H9 (cell line): Measurements from ENCODE around the gene ABLIM1. TPM values are rescaled to one million over a fixed set of nuclear protein-coding genes. Genes with fewer than 3 reads are reported as not detected.

Source experiments
- DNase-seq: peaks from one replicate; pipeline ENCODE4 v3.0.0-alpha.2; 2017
- H2AFZ ChIP-seq: one replicate; pipeline ENCODE4 v1.6.1; 2013; ENCODE audit warnings: mild to moderate bottlenecking, low read length, control low read depth, moderate library complexity
- H2AK5ac ChIP-seq: 2 replicates; pipeline ENCODE4 v1.6.1; 2013; ENCODE audit warnings: low read length, control low read depth, mixed read lengths; ENCODE audit not compliant: insufficient read length
- H2BK120ac ChIP-seq: one replicate; pipeline ENCODE4 v1.6.1; 2013; ENCODE audit warnings: low read depth, mild to moderate bottlenecking, low read length, control low read depth, inconsistent platforms; ENCODE audit not compliant: poor library complexity, severe bottlenecking
- H2BK12ac ChIP-seq: 2 replicates; pipeline ENCODE4 v1.6.1; 2013; ENCODE audit warnings: low read length, control low read depth, mixed read lengths, low read depth; ENCODE audit not compliant: insufficient read length
- H2BK15ac ChIP-seq: 2 replicates; pipeline ENCODE4 v1.6.1; 2013; ENCODE audit warnings: low read depth, low read length, control low read depth
- H2BK20ac ChIP-seq: one replicate; pipeline ENCODE4 v1.6.1; 2013; ENCODE audit warnings: low read depth, mild to moderate bottlenecking, low read length, control low read depth, inconsistent platforms; ENCODE audit not compliant: poor library complexity, severe bottlenecking
- H2BK5ac ChIP-seq: 2 replicates; pipeline ENCODE4 v1.6.1; 2013; ENCODE audit warnings: low read length, control low read depth, mixed read lengths; ENCODE audit not compliant: insufficient read length
- H3K14ac ChIP-seq: 2 replicates; pipeline ENCODE4 v1.6.1; 2013; ENCODE audit warnings: low read length, control low read depth; ENCODE audit not compliant: insufficient read depth
- H3K18ac ChIP-seq: 2 replicates; pipeline ENCODE4 v1.6.1; 2013; ENCODE audit warnings: low read depth, mild to moderate bottlenecking, mixed read lengths, low read length, control low read depth; ENCODE audit not compliant: insufficient read length
- H3K23ac ChIP-seq: 2 replicates; pipeline ENCODE4 v1.6.1; 2013; ENCODE audit warnings: low read length, control low read depth, mixed read lengths, low read depth; ENCODE audit not compliant: insufficient read length
- H3K23me2 ChIP-seq: 2 replicates; pipeline ENCODE4 v1.6.1; 2013; ENCODE audit warnings: low read depth, mild to moderate bottlenecking, mixed read lengths, low read length, control low read depth; ENCODE audit not compliant: insufficient read length, poor library complexity, severe bottlenecking
- H3K27ac ChIP-seq: 2 replicates; pipeline ENCODE4 v1.5.1; 2013; ENCODE audit warnings: low read length, control low read depth, mixed read lengths, low read depth; ENCODE audit not compliant: insufficient read length
- H3K27me3 ChIP-seq: 2 replicates; pipeline ENCODE4 v1.6.1; 2013; ENCODE audit warnings: low read length, control low read depth, inconsistent platforms; ENCODE audit not compliant: insufficient read depth
- H3K4ac ChIP-seq: 2 replicates; pipeline ENCODE4 v1.6.1; 2013; ENCODE audit warnings: low read depth, mild to moderate bottlenecking, control low read depth, inconsistent platforms, low read length, moderate library complexity
- H3K4me1 ChIP-seq: 2 replicates; pipeline ENCODE4 v1.6.1; 2013; ENCODE audit warnings: low read length, control low read depth, inconsistent platforms; ENCODE audit not compliant: insufficient read depth
- H3K4me2 ChIP-seq: 2 replicates; pipeline ENCODE4 v1.6.1; 2013; ENCODE audit warnings: low read length, control low read depth, mixed read lengths; ENCODE audit not compliant: insufficient read length, insufficient read depth
- H3K56ac ChIP-seq: 2 replicates; pipeline ENCODE4 v1.6.1; 2013; ENCODE audit warnings: low read depth, mild to moderate bottlenecking, mixed read lengths, low read length, control low read depth; ENCODE audit not compliant: insufficient read length
- H3K79me1 ChIP-seq: 2 replicates; pipeline ENCODE4 v1.6.1; 2013; ENCODE audit warnings: low read depth, mild to moderate bottlenecking, moderate library complexity, low read length, control low read depth, inconsistent platforms; ENCODE audit not compliant: insufficient read depth, poor library complexity, severe bottlenecking
- H3K79me2 ChIP-seq: 2 replicates; pipeline ENCODE4 v1.6.1; 2013; ENCODE audit warnings: low read length, control low read depth, inconsistent platforms; ENCODE audit not compliant: insufficient read depth
- H3K9ac ChIP-seq: 2 replicates; pipeline ENCODE4 v1.6.1; 2013; ENCODE audit warnings: low read length, control low read depth, mixed read lengths; ENCODE audit not compliant: insufficient read length; ENCODE audit errors: extremely low read depth
- H3K9me3 ChIP-seq: one replicate; pipeline ENCODE4 v1.6.1; 2013; ENCODE audit warnings: low read depth, low read length, inconsistent platforms; ENCODE audit not compliant: control insufficient read depth
- H3T11ph ChIP-seq: one replicate; pipeline ENCODE4 v1.6.1; 2013; ENCODE audit warnings: mild to moderate bottlenecking, low read length, control low read depth, inconsistent platforms
- H4K20me1 ChIP-seq: one replicate; pipeline ENCODE4 v1.6.1; 2013; ENCODE audit not compliant: control insufficient read depth, insufficient read length, insufficient read depth
- H4K5ac ChIP-seq: 2 replicates; pipeline ENCODE4 v1.6.1; 2013; ENCODE audit warnings: low read depth, mild to moderate bottlenecking, mixed read lengths, low read length, control low read depth; ENCODE audit not compliant: insufficient read length
- H4K8ac ChIP-seq: replicated peaks from 2 replicates; pipeline ENCODE4 v1.6.1; 2013; ENCODE audit warnings: low read length, control low read depth, mixed read lengths, low read depth; ENCODE audit not compliant: insufficient read length
- H4K91ac ChIP-seq: 2 replicates; pipeline ENCODE4 v1.6.1; 2013; ENCODE audit warnings: low read depth, mild to moderate bottlenecking, moderate library complexity, mixed read lengths, low read length, control low read depth; ENCODE audit not compliant: insufficient read length
- H3K27ac Mint-ChIP-seq, 3 experiments: 2 replicates in 2 of 3; 3 replicates in 1 of 3; pipeline ENCODE4 v1.8.0; 2020 to 2021; ENCODE audit warnings: mixed read lengths in 3 of 3, mild to moderate bottlenecking in 1 of 3, moderate library complexity in 1 of 3
- H3K27me3 Mint-ChIP-seq: 2 replicates; pipeline ENCODE4 v1.8.0; 2021; ENCODE audit warnings: low read depth, mild to moderate bottlenecking, moderate library complexity, mixed read lengths
- H3K36me3 Mint-ChIP-seq, 3 experiments: 2 replicates in 2 of 3; 3 replicates in 1 of 3; pipeline ENCODE4 v1.8.0; 2020 to 2021; ENCODE audit warnings: low read depth in 3 of 3, mixed read lengths in 3 of 3; ENCODE audit not compliant: insufficient read depth in 1 of 3
- H3K4me1 Mint-ChIP-seq, 2 experiments: 2 replicates each; pipeline ENCODE4 v1.8.0; 2020; ENCODE audit warnings: mixed read lengths in 2 of 2
- H3K4me3 Mint-ChIP-seq, 2 experiments: 2 replicates in 1 of 2; 3 replicates in 1 of 2; pipeline ENCODE4 v1.8.0; 2020 to 2021; ENCODE audit warnings: mild to moderate bottlenecking in 2 of 2, mixed read lengths in 2 of 2, moderate library complexity in 1 of 2
- H3K9me3 Mint-ChIP-seq, 2 experiments: 2 replicates in 1 of 2; 3 replicates in 1 of 2; pipeline ENCODE4 v1.8.0; 2020; ENCODE audit warnings: mild to moderate bottlenecking in 2 of 2, mixed read lengths in 2 of 2, moderate library complexity in 1 of 2
- WGBS: extraction: QIAGEN DNeasy Blood & Tissue Kit; methylation state at CpG from one replicate; pipeline ENCODE4 v1.1.7; 2013; ENCODE audit warnings: missing lambda C conversion rate, low lambda C conversion rate, mixed read lengths; ENCODE audit not compliant: insufficient read length; ENCODE audit errors: extremely low coverage; 5-methylcytosine and 5-hydroxymethylcytosine counted together
- total RNA-seq: library from RNA; stranded (reverse); gene quantifications from 2 replicates; pipeline ENCODE4 v1.2.1, GENCODE V29; 2021
- TF ChIP-seq, protein P1 (sequence below): fragments of 200-600 bp; sonication (generic); conservative IDR thresholded peaks from 3 replicates; pipeline ENCODE4 v1.8.0; 2021; ENCODE audit warnings: antibody characterized with exemption, mild to moderate bottlenecking

The ABLIM1 gene
- total RNA-seq, 1 experiment from 2014 or later = 32.1 TPM

DNA sequence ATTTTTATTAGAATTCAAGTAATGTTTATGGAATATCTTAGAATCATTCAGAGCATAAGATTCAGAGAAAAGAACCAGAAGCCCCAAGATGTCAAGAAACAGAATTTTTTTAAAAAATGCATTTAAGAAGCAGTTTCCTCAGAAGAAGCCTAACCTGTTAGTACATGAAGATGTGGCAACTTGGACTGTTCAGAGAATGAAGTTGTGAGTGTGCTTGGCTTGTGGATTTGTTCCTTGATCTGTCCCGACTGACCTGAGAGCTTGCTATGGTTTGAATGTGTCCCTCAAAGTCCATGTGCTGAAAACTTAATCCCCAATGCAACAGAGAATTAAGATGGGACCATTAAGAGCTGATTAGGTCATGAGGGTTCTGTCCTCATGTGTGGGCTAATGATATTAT, 240.0 kb downstream of the ABLIM1 start:
- no peak overlapping the region for H3K27ac Mint-ChIP-seq
- H3K9ac ChIP-seq = no peak overlapping the region
- no peak overlapping the region for H2AFZ ChIP-seq
- H2BK20ac ChIP-seq = no peak overlapping the region
- DNase-seq = no peak
- H3K4me2 ChIP-seq = no peak overlapping the region
- H4K5ac ChIP-seq = no peak overlapping the region
- no peaks in the 10 kb centered on the region for H3K23me2 ChIP-seq
- no peak overlapping the region for H3K18ac ChIP-seq
- no peak overlapping the region for H2BK15ac ChIP-seq
- H3K9me3 ChIP-seq = no peaks in the 10 kb centered on the region
- no peaks in the 10 kb centered on the region for H3K4me1 ChIP-seq
- no peaks in the 10 kb centered on the region; a peak in 1 of 5 replicates for H3K9me3 Mint-ChIP-seq
- no peaks in the 10 kb centered on the region; a peak in 1 of 7 replicates for H3K36me3 Mint-ChIP-seq
- no peak overlapping the region for H3K14ac ChIP-seq
- no peaks in the 10 kb centered on the region for H3K27me3 ChIP-seq
- no peaks in the 10 kb centered on the region for H3K79me1 ChIP-seq
- H3K4me3 Mint-ChIP-seq = no peak overlapping the region
- no peak overlapping the region for H3T11ph ChIP-seq
- H3K4me1 Mint-ChIP-seq = no peaks in the 10 kb centered on the region
- no CpG with 5 or more reads among the region's 1 CpG for WGBS
- H4K20me1 ChIP-seq = no peaks in the 10 kb centered on the region
- no peaks in the 10 kb centered on the region for H3K79me2 ChIP-seq
- peaks cover 31% of the 10 kb centered on the region for H3K27me3 Mint-ChIP-seq
- H2BK5ac ChIP-seq = no peak overlapping the region
- TF ChIP-seq, protein P1, sequence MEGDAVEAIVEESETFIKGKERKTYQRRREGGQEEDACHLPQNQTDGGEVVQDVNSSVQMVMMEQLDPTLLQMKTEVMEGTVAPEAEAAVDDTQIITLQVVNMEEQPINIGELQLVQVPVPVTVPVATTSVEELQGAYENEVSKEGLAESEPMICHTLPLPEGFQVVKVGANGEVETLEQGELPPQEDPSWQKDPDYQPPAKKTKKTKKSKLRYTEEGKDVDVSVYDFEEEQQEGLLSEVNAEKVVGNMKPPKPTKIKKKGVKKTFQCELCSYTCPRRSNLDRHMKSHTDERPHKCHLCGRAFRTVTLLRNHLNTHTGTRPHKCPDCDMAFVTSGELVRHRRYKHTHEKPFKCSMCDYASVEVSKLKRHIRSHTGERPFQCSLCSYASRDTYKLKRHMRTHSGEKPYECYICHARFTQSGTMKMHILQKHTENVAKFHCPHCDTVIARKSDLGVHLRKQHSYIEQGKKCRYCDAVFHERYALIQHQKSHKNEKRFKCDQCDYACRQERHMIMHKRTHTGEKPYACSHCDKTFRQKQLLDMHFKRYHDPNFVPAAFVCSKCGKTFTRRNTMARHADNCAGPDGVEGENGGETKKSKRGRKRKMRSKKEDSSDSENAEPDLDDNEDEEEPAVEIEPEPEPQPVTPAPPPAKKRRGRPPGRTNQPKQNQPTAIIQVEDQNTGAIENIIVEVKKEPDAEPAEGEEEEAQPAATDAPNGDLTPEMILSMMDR = no peak
- H2BK120ac ChIP-seq = no peak overlapping the region
- no peak overlapping the region for H4K91ac ChIP-seq
- no peak overlapping the region for H3K27ac ChIP-seq
- no peak overlapping the region for H3K56ac ChIP-seq
- H3K4ac ChIP-seq = no peak overlapping the region
- H2AK5ac ChIP-seq = no peak overlapping the region
- H3K23ac ChIP-seq = no peak overlapping the region
- H4K8ac ChIP-seq = no peak overlapping the region
- H2BK12ac ChIP-seq = no peak overlapping the region
